Keratinocyte (primary cell): ENCODE results near the gene UGT2B28.
"Not testable (repeated sequence)": the region's sequence is repeated elsewhere in the genome, so short reads cannot be mapped to it uniquely, and the experiment has no call there.

Source experiments
- EZH2 ChIP-seq: IDR thresholded peaks from one replicate; pipeline ENCODE4 v1.6.1; 2012; ENCODE audit warnings: inconsistent platforms, mild to moderate bottlenecking, low read length, moderate library complexity
- TF ChIP-seq, protein P1 (sequence below), 3 experiments: IDR thresholded peaks in 1 of 3; conservative IDR thresholded peaks in 1 of 3; optimal IDR thresholded peaks in 1 of 3; 2 replicates in 2 of 3; 3 replicates in 1 of 3; pipeline versions ENCODE3 to v1.5.1; 2011; ENCODE audit warnings: low read length in 3 of 3, mild to moderate bottlenecking in 3 of 3, moderate library complexity in 2 of 3, control low read depth in 1 of 3, inconsistent platforms in 1 of 3; ENCODE audit not compliant: insufficient read depth in 2 of 3; ENCODE audit errors: extremely low read depth in 1 of 3

DNA sequence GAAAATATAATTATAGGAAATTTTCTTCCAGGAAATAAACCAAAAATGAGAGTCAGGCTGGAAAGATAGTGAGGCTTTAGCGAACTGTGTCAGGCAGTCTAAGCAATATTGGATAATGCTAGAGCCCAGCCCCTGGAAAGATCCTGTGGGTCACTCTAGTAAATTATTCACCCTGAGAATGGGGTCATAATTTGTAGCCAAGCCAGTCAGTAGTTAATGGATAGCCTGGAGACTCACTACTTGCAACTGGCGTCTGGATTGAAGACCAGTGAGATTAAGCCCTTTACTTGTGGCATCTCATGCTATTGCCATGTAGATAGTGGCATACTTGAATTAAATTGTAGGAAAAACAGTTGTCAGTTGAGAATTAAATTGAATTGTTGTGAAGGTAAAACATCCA lies 51.0 kb downstream of the UGT2B28 start:
- TF ChIP-seq, protein P1, sequence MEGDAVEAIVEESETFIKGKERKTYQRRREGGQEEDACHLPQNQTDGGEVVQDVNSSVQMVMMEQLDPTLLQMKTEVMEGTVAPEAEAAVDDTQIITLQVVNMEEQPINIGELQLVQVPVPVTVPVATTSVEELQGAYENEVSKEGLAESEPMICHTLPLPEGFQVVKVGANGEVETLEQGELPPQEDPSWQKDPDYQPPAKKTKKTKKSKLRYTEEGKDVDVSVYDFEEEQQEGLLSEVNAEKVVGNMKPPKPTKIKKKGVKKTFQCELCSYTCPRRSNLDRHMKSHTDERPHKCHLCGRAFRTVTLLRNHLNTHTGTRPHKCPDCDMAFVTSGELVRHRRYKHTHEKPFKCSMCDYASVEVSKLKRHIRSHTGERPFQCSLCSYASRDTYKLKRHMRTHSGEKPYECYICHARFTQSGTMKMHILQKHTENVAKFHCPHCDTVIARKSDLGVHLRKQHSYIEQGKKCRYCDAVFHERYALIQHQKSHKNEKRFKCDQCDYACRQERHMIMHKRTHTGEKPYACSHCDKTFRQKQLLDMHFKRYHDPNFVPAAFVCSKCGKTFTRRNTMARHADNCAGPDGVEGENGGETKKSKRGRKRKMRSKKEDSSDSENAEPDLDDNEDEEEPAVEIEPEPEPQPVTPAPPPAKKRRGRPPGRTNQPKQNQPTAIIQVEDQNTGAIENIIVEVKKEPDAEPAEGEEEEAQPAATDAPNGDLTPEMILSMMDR (optimal IDR thresholded peaks at IDR 0.05 in 1 of 3, IDR thresholded peaks at IDR 0.05 in 1 of 3, conservative IDR thresholded peaks at IDR 0.05 in 1 of 3; ENCODE audit: extremely low read depth in 1 of 3, insufficient read depth in 2 of 3, low read length in 3 of 3): not testable (repeated sequence)
- TF ChIP-seq EZH2: not testable (repeated sequence)
